ENCODE measurements around the gene PRKCE.

PRKCE gene

GRCh38 chr2:45918463-45919159, 267.1 kb downstream of the PRKCE start:
- DNase-seq = peak in 1 of 3 experiments; percentile 91

- DNase-seq = peak; percentile 65 to 91 (median 70)
Observed at GRCh38 chr2:45919160-45919650, 267.7 kb downstream of the PRKCE start.

DNA sequence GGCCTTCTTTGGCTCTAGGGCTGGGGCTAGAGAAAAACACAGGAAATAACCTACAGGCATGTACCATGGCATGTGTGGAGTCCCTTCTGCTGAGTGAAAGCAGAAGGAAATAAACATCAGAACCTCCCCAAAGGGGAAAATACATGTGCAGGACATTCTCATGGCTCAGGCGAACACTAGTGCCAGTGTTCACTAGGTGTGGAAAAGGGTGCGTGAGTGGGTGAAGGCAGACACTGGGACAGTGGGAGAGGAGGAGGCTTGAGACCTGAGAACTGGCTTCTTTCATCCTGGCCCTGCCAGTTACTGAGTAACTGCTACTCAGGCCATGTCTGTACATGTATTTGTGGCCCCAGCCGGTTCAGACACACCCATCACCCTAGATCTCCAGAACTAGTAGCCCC, 268.2 kb downstream of the PRKCE start:
- no peak for DNase-seq

- no peak for DNase-seq
Observed at GRCh38 chr2:45921921-45922320, 270.4 kb downstream of the PRKCE start.

DNA sequence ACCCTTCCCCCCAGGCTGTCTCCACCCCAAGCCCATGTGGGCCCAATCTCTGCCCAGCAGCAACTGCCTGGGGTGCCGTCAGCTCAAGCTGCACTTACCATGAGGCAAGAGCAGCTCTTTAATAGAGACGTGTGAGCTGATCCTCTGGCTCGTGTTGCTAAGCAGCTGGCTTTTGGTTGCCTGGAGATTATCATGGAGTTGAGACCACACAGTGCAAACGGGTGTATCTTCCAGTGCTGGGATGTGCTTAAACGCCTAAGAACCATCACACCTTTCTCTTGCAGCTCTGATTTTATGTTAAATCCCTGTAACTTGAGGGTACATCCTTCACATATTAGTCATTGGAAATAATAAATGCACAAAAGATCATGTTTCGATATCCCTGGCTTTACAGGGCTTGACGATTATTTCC, 271.1 kb downstream of the PRKCE start:
- peak; percentile 78 to 94 (median 88) for DNase-seq

DNA sequence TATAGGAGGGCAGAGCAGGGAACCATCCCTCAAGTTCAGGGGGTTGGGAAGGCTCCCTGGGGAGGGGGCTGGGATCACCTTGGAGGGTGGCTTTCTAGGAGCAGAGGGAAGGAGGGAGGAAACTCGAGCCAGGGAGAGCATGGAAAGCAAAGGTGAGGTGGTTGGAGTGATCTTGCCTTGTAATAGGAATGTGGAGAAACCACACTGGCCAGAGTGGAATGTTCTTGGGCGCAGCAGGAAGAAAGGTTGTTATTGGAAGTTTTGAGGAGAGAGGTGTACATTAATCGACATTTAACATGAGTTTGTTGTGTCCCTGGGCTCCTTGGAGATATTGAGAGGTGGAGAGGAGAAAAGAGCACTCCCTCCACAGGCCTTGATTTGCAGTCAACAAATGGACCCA, 272.2 kb downstream of the PRKCE start:
- DNase-seq = no peak

DNA sequence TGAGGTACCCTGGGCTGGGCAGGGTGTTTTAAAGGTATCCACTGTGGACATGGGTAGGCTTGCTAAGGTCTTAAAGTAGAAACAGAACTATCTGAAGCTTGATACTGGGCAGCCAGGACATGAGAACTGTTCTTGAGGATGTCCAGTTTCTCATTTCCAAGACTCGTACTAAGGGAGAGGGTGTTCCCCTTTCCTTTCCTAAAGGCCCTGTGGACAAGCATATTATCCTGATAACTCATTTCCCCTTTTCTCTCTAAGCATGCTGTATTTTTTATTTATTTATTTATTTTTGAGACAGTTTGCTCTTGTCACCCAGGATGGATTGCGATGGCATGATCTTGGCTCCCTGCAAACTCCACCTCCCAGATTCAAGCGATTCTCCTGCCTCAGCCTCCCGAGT, 273.6 kb downstream of the PRKCE start:
- DNase-seq = no peak

GRCh38 chr2:45925636-45926366, 274.3 kb downstream of the PRKCE start:
- peak in 1 of 3 experiments; percentile 15 for DNase-seq

DNA sequence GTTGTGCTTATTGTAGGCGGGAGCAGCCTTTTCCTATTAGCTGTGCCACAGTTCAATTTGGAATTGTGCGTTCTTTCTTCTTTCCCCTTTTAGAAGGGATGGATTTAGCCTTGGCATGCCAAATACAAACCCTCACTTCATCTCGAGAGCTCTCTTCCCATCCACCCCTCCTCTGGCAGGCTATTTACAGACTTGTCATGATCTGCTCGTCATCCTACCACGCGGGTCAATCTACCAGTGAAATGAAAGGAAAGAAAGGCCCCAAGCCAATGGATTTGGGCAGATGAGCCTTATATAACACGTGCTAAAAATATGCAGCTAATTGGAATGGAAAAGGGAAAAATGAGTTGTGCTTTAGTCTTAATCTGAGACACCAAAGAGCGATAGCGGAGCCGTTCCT, 277.5 kb downstream of the PRKCE start:
- DNase-seq = peak in 1 of 3 experiments; percentile 61

GRCh38 chr2:45929674-45930395, 278.4 kb downstream of the PRKCE start:
- DNase-seq = no peak

GRCh38 chr2:45930396-45930792, 278.9 kb downstream of the PRKCE start:
- DNase-seq = peak; percentile 58 to 89 (median 89)

- no peak for DNase-seq
Observed at GRCh38 chr2:45932278-45932975, 281.0 kb downstream of the PRKCE start.

DNA sequence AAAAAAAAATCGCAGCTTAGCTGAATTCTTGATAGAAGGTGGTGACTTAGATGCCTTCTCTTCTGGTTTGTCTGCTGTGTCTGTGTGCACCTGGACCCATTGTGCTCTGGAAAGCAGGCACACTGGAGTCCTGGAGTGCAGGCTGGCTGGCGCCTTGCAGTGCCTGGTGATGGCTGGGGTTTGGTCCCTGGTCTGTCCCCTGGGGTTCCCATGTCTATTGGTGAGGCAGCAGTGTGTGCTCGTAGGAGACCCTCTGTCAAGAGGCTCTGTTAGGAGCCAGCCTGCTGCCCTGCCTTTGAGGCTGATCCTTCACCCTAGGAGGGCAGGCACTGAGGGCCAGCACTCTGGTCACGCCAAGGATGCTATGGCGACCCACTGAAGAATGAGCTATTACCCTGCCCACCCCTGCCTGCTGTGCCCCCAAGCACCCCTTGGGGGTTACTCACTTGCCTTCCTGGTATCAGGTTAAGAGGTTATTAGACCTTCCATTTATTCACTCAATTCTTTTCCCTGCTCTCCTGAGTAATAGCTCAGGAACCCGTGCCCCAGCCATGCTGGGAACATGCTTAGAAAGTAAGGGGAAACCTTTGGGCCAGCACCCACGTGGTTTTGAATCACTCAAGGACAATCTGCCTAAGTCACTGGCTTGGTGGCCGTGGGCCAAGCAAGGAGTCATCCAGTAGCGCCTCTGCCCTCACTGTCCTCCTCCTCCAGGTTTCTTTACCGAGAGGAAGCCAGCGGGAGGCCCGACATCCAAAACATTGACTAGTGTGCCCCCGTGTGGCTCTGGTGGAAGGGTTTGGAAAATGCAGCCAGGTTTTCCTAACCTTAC, 284.5 kb downstream of the PRKCE start:
- peak; percentile 83 to 93 (median 92) for DNase-seq

GRCh38 chr2:45936623-45936979, 285.1 kb downstream of the PRKCE start:
- no peak for DNase-seq

- DNase-seq = peak in 1 of 3 experiments; percentile 13
Observed at GRCh38 chr2:45937990-45938389, 286.5 kb downstream of the PRKCE start.

DNA sequence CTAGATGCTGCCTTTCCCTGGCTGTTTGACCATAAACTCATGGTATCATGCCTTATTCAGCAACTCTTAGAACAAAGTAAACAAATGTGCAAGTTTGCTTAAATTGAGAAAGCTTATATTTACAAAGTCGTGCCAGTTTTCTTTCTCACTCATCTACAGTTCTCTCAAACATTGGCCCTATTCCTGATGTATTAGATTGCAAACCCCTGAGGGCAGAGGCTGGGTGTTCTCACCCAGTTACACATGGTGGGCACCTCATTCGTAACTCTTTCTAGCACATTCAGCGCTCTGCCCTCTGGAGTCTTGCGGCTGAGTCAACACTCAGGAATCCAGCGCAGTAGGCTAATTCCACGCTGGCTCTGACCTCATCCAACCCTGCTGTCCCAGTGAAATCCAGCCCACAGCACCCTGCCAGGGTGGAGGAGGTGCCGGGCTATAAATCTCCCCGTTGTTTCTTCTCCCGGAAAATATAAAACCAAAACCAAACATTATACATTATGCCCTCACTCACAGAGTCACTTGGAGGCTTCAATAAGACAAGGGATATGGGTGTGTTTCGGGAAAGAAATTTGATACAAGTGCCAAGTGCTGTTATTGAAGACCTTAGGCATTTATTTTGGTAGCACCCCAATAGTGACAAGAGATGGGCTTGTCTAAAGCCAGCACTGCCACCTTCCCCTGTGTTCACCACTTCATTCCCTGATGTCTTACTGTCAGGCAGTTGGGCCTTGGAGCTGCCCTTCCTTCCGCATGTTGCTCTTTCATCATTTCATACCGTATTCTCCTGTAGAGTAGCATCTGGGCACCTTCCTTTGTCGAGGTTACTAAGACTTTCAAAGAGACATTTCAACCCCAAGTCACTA, 287.4 kb downstream of the PRKCE start:
- DNase-seq = peak; percentile 22 to 70 (median 46)

DNA sequence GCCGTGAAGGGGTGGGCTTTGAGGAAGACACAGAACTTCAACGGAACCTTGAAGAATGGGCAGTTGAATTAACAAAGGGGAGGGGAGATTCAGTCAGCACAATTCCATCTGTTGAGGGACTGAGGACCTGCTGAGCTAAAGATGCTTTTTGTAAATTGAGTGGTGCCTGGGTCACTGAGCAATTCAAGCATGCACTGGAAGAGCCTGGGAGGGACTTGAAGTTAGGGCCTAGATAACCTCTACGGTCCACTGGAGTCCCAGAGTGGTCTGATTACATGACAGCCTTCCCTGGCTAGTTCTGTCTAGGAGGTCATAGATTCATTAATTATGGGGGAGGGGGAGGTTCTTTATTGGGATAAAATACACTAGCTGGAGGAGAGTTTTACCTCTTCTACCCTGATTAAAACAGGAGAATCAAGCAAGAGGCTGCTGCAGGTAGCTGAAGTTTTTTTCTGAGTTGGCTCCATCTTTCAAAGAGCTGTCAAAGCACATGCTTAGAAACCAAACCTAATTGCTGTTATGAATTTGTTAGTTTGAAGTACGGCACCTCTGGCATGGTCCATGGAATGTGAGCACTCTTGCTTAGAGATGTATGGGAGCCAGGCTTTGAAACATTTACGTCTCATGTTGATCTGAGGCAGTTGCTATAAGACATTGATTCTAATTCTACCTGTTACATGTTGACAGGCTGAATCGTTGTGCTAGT, 290.2 kb downstream of the PRKCE start:
- no peak for DNase-seq

DNA sequence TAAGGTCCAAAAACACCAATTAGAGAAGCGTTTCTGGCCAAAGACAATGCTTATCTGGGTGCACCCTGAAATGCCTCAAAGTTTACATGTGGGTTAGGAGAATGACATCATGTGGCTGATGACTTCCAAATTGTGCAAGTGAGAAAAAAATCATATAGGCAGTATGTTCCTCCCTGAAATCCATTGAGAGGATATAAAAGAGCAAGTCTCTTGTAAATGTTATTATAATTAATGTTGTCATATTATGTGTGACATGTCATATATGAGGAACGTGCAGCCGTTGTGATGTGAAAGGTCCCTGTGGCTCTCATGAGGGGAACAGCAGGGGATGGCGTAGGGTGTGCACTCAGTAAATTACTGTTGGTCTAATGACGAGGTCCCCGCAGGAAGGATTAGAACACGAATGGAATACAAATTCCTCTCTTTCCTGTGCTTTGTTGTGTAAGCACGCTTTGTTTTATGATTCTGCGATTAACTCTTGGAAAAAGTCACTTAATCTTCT, 290.8 kb downstream of the PRKCE start:
- peak in 2 of 3 experiments; percentile 65 to 77 for DNase-seq

DNA sequence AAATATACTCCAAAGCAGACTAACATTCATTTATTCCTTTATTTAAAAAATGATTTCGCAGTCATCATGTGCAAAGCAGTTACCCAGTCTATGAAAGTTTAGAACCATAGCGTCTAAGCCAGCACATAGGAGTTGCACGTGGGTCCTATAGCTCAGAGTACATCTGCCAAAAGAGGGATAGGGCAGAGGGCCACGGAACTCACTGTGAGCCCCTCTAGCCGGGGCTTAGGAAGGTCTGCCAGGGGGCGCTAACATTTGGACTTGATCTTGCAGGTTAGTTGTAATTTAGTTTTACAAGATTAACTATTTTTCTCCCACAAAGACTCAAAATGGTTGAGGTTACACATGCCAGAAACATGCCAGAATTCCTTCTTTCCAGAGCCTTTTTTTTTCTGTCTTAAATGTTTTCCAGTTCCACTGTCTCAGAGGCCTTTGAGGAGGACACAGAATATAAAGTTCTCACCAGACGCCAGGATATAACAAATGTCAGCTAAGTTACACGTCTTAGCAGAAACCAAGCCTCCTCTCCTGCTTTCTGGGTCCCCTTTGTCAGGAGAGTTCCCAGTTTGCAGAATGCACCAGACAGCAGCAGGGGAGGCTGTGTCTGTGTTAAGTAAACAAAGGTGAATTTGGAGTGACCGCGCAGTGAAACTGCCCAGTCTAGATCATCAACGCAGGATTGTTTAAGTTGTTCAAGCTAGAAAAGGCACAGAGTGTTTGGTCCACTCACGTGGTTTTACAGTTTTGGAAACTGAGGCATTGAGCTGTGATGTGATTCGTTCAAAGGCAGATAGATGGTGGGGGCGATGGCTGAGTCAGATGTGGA, 292.0 kb downstream of the PRKCE start:
- peak in 2 of 3 experiments; percentile 35 to 60 for DNase-seq
